ENCODE results near the gene SLC12A4.
"Not testable (repeated sequence)": the region's sequence is repeated elsewhere in the genome, so short reads cannot be mapped to it uniquely, and the experiment has no call there.

Gene SLC12A4

DNA sequence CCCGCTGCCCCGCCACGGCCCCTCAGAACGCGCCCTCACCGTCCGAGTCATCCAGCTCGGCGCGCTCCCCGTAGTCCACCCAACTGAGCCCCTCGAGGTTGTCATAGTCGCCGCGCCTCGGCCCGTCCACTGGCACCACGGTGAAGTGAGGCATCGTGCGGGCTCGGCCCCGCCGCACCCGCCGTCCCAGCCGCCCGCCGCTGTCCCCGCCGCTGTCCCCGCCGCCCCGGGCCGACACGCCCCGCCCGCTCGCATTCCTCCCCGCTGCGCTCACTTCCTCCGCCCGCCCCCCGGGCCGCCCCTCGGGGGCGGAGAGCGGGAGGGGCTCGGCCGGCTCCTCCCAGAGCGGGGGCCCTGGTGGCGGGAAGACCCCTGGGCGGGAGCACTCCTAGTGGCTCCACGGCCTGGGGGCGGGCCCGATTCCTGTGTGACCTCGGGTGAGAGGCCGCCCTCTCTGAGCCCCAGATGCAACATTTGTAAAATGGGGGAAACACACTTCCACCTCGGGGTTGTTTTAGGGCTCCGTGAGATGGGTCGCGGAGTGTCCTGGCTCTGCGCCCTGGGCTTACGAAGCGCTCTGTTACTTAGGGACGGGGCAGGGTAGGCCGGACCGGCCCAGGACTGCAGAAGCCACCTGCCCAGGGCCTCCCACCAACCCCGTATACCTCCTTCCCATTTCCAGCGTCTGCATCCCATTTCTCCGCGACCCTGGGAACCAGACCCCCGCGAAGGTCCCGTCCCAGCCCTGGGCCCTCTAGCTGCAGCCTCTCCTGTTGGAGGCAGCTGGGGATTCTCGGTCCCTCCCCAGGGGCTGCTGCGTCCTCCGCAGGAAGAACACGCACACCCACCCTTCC, at the start of gene SLC12A4:
Gene SLC12A4, minus strand, starts transcription at position 238 of the 854 bp plus-strand sequence. Its CDS starts 84 bp downstream, at position 154.
- DNase-seq (ENCODE audit: low read depth in 1 of 2, low spot score in 1 of 2) = peak; percentile 54 to 81

DNA sequence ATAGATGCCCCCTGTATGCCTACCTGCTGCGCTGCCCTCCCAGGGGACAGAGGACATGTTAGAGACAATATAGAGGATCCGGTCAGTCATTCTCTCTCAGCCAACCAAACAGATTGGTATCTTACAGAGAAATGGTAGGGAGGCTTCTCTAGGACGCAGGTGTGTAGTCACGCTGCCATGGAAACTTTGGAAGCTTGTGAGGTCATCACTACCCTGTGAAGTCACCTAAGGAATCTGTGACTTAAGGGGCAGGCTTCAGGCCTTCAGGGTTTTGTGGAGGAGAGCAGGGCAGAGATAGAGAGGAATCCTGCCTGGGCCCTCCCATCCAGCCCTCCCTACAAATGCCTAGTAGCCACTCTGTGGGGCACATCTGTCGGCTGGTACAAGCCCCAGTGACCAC, 47.2 kb upstream of the SLC12A4 start, which contains the start of gene DPEP2NB:
Gene DPEP2NB, minus strand, starts transcription at position 231 of the 400 bp plus-strand sequence. Its CDS starts 141 bp downstream, at position 90.
- DNase-seq (ENCODE audit: low read depth in 1 of 2, low spot score in 1 of 2) = no peak

DNA sequence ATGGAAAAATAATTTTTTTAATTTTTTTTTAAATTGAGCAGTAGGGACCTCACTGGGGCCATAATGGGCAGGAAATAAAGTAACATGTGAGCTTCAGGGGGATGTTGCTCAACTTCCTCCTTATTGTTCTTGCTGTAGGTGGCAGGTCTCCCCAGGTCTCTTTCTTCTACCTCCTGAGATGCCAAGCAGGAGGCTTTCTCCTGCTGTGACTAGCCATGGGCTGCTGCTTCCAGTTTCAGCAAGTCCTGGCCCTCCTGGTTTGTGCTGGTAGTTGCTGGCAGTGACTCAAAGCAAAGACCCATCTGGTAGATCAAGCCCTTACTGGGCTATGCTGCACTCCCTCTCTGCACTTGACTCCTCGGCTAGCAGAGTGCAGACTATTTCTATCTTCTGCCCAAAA, 45.0 kb upstream of the SLC12A4 start:
- DNase-seq (ENCODE audit: low read depth in 1 of 2, low spot score in 1 of 2) = no peak

DNA sequence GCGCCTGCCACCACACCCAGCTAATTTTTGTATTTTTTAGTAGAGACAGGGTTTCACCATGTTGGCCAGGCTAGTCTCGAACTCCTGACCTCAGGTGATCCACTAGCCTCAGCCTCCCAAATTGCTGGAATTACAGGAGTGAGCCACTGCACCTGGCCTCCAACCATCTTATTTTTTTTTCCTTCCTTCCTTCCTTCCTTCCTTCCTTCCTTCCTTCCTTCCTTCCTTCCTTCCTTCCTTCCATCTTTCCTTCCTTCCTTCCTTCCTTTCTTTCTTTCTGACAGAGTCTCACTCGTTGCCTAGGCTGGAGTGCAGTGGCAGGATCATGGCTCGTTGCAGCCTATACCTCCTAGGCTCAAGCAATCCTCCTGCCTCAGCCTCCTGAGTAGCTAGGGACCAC, 41.4 kb upstream of the SLC12A4 start:
- not testable (repeated sequence) for DNase-seq (ENCODE audit: low read depth in 1 of 2, low spot score in 1 of 2)

DNA sequence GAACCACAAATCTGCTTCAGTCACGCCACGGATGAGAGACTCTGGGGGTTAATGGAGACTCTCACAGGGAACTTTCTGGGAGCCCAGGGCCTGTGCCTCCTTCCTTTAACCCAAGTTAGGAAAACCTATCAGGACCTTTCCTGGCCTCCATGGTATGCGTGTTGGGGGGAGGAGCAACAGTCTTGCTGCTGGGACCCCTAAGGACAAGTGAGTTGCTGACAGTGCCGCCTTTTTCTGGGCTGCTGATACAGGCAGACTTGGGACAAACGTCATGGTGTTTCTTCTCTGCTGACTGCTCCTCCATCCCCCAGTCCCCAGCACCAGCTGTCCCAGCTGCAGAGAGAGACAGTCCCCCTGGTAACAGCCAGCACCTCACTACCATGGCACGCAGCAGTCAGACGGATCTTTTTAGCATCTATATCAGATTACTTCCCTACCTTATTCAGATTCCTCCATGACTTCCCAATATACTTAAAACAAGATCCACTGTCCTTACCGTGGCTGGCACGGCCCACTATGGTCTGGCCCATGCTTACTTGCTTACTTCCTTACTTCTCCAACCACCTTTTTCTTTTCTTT, 40.8 kb upstream of the SLC12A4 start:
- no peak for DNase-seq (ENCODE audit: low read depth in 1 of 2, low spot score in 1 of 2)

DNA sequence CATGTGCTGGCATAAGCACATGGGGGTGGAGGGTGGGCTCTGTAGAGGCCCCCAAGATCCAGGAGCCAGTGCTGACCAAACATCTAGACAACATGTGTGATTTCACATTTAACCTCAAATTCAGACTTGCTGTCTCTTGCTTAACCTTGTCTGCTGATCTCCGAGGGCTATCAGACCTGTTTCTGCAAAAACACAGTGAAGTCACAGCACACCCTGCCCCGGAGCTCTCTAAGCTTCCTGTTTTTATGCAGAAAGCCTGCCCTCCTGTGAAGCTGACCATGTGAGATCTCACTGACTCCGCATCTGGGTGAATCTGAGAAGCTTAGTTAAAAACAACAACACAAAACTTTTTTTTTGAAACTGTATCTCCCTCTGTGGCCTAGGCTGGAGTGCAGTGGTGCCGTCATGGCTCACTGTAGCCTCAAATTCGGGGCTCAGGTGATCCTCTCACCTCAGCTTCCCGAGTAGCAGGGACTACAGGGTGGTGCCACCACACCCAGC, 37.4 kb upstream of the SLC12A4 start:
- DNase-seq (ENCODE audit: low read depth in 1 of 2, low spot score in 1 of 2) = peak in 1 of 2 donors; percentile 25

DNA sequence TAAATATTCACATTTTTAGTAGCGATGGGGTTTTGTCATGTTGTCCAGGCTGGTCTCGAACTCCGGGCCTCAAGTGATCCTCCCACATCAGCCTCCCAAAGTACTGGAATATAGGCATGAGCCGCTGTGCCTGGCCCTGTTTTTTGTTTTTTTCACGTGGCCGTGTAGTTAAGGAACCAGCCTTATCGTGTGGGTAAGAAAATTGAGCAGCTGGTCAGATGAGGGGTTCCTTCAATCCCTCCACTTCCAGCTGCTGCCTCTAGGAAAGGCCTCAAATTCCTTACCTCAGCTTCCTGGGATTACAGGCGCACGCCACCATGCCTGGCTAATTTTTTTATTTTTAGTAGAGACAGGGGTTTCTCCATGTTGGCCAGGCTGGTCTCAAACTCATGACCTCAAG, 36.8 kb upstream of the SLC12A4 start:
- no peak for DNase-seq (ENCODE audit: low read depth in 1 of 2, low spot score in 1 of 2)

DNA sequence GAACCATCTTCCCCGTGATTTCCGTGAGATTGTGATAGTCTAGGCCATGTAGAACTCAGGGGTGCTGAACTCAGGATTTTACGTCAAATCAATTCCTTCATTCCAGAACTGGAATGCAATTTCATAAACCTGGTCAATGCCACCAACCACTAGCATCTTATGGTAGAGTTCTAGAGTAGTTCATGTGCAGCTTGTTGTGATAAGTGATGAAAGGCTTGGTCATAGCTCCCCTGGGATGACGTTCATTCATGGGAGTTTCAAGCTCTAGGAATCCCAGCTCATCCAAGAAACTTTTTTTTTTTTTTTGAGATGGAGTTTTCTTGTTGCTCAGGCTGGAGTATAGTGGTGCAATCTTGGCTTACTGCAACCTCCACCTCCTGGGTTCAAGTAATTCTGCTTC, 34.6 kb upstream of the SLC12A4 start:
- no peak for DNase-seq (ENCODE audit: low read depth in 1 of 2, low spot score in 1 of 2)

DNA sequence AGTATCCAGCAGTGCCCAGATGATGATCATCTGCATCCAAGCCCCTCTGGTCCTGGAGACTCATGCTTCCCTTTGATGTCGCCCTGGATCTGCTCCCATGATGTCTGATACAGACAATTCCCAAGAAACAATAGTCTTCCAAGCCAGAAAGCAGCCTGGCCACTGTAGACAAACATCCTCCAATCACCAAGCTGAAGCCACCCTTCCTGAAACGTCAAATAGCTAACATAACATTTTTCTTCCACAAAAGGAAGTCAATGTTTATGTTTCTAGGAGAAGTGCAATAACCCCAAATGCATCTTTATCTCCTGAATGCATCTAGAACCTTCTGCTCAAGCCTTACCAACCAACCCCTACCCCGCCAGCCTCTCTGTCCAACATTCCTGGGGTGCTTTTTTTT, 32.0 kb upstream of the SLC12A4 start:
- DNase-seq (ENCODE audit: low read depth in 1 of 2, low spot score in 1 of 2) = no peak

DNA sequence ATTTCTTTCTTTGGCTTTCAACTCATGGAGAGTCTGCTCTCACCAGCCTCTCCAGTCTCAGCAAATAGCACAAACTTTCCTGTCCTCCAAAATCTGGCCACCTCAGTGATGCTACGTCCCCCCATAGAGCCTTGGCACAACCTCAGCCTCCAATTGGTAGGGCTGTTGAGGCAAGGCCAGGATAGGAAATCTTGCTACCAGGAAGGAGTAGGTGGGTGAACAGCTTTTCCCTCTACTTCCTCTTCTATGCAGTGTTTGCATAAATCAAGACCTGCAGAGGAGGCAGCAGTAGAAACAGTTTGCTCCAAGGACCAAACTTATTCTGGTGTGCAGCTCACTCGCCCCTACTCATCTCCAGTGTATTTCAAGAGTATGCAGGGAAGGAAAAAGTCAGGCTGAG, 31.5 kb upstream of the SLC12A4 start:
- no peak for DNase-seq (ENCODE audit: low read depth in 1 of 2, low spot score in 1 of 2)

DNA sequence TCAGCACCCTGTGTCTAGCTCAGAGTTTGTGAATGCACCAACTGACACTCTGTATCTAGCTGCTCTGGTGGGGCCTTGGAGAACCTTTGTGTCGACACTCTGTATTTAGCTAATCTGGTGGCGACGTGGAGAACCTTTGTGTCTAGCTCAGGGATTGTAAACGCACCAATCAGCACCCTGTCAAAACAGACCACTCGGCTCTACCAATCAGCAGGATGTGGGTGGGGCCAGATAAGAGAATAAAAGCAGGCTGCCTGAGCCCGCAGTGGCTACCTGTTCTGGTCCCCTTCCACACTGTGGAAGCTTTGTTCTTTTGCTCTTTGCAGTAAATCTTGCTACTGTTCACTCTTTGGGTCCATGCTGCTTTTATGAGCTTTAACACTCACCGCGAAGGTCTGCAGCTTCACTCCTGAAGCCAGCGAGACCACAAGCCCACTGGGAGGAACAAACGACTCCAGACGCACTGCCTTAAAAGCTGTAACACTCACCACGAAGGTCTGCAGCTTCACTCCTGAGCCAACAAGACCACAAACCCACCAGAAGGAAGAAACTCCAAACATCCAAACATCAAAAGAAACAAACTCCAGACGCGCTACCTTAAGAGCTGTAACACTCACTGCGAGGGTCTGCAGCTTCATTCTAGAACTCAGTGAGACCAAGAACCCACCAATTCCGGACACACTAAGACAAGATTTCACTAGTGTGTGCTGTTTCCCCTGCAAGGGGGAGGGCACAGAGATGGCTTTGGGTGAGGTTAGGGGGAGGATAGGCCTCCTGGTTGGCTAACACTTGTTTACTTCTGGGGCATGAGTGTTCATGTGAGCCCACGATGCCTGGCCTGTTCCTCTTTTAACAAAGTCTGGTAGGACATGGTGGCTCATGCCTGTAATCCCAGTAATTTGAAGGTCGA, 30.6 kb upstream of the SLC12A4 start, which contains the start of gene DPEP2:
Gene DPEP2, minus strand, starts transcription at position 706 of the 910 bp plus-strand sequence. CDS start 6,272 bp downstream, outside the sequence.
- DNase-seq (ENCODE audit: low read depth in 1 of 2, low spot score in 1 of 2) = peak in 1 of 2 donors; percentile 23

DNA sequence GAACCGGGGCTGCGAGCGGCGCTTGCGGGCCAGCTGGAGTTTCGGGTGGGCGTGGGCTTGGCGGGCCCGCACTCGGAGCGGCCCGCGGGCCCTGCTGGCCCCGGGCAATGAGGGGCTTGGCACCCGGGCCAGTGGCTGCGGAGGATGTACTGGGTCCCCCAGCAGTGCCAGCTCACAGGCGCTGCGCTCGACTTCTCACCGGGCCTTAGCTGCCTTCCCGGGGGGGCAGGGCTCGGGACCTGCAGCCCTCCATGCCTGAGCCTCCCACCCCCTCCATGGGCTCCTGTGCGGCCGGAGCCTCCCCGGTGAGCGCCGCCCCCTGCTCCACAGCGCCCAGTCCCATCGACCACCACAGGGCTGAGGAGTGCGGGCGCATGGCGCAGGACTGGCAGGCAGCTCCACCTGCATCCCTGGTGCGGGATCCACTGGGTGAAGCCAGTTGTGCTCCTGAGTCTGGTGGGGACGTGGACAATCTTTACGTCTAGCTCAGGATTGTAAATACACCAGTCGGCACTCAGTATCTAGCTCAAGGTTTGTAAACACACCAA, 29.9 kb upstream of the SLC12A4 start:
- not testable (repeated sequence) for DNase-seq (ENCODE audit: low read depth in 1 of 2, low spot score in 1 of 2)

DNA sequence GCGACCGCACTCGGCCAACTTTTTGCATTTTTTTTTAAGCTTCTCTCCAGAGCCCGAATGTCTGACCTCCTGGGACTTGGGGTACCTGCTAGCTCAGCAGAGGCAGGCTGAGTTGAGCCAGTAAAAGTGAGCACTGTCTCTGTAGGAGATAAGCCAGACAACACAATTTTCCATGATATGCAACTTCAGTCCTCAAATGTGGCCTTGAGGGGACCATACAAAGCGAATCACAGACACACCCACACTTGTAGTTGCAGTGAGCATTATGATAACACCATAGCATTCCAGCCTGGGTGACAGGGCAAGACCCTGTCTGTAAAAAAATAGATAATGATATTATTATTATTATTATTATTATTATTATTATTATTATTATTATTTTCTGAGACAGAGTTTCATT, 28.2 kb upstream of the SLC12A4 start:
- DNase-seq (ENCODE audit: low read depth in 1 of 2, low spot score in 1 of 2) = no peak

DNA sequence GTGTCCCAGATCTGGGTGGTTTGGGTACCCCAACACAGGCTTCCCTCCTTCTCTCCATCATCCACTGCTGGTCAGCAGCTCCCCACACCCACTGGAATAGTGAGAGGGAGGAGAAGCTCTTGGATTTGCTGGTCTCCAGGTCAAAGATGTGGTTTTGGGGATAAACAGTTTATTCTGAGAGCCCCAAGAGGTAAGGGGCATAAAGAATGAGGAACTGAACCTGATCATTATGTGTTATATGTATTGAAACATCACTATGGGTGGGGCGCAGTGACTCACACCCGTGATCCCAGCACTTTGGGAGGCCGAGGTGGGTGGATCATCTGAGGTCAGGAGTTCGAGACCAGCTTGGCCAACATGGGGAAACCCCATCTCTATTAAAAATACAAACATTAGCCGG, 27.0 kb upstream of the SLC12A4 start:
- no peak for DNase-seq (ENCODE audit: low read depth in 1 of 2, low spot score in 1 of 2)

DNA sequence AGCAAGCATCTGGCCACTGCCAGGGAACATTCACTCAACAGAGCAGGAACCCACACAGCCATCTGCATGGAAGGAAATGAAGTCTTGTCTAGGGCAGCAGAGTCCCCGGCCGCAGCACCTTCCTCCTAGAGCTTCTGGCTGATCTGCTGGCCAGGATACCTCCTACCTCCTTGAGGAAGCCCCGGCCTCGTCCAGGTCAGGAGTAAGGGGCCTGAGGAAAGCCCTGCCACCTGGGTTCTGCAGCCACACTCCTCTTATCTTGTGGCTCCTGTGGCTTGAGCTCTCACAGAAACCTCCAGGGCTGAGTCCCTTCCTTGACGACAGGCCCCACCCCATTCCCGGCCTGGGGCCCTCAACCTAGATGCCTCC, 25.6 kb upstream of the SLC12A4 start:
- not testable (repeated sequence) for DNase-seq (ENCODE audit: low read depth in 1 of 2, low spot score in 1 of 2)

DNA sequence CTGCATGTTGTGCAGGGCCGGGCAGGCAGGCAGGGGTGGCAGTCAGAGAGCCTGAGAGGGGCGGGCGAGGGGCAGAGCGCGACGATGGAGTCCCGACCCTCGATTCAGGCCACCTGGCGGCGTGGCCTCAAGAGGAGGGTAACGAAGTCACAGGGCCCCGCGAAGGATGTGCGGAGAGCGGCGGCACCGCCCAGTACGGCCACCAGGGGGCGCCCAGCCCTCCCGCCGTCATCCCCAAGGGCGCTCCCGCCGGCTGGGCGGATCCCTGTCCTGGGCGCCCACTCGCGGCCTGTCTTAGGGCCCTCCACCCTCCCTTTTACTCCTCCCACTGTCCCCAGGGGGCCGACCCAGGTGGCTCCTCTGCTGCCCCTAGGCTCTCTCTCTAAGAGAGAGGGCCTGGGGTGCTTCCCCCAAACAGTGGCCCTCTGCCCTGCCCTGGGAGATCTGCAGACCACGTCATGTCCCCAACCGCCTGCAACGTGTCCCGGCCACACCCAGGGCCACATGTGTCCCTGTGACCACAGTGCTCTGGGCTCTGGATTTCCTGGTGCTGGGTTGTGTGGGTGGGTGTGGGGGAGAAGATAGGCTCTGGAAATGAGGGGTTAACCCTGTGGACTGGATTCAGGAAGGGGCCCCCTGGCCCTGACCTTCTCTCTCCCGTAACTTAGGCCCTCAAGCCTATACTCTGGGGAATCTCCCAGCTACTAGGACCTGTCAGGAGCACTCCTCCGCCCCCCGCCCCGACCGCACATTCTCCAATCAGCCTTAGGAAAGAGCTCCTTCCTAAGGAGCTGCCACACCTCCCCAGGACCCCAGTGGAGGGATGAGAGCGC, 25.0 kb upstream of the SLC12A4 start:
- peak; percentile 73 to 79 for DNase-seq (ENCODE audit: low read depth in 1 of 2, low spot score in 1 of 2)

DNA sequence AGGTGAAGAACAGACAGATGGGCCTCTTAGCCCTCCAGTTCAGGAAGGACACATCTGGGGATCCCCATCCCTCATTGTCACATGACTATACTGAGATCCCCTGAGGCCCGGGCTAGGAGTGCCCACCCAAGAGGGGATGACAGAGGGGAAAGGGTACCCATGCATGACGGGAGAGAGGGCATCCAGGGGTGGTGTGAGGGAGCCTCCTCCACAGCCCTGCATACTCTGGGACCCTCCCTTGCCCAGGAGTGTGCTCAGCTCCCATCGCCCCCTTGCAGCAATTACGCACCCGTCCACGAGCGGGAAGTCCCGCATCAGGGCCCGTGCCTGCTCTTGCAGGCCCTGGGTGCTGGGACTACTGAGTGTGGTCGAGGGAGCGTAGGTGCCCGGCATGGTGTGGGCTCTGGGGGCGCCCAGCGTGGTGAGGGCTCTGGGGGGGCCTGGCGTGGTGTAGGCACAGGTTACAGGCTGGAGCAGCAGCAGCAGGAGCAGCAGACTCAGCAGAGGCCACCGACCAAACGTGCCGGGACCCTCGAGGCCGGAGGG, 24.3 kb upstream of the SLC12A4 start:
- no peak for DNase-seq (ENCODE audit: low read depth in 1 of 2, low spot score in 1 of 2)

DNA sequence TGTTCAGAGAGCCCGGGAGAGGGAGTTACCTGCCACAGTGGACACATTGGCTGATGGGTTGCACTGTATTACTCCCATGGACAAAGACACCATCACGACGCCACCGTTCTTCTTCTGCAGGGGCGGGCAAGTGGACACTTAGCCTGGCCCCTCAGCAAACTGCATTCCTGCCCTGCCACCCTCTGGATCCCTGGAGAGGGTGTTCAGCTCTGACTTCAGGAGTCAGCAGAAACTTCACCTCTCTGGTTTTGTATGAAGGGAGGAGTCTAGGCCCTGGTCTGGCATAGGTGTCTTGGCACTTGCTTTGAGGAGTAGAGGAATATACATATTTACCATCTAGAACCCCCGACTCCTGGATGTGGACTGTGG, 21.6 kb upstream of the SLC12A4 start:
- no peak for DNase-seq (ENCODE audit: low read depth in 1 of 2, low spot score in 1 of 2)

DNA sequence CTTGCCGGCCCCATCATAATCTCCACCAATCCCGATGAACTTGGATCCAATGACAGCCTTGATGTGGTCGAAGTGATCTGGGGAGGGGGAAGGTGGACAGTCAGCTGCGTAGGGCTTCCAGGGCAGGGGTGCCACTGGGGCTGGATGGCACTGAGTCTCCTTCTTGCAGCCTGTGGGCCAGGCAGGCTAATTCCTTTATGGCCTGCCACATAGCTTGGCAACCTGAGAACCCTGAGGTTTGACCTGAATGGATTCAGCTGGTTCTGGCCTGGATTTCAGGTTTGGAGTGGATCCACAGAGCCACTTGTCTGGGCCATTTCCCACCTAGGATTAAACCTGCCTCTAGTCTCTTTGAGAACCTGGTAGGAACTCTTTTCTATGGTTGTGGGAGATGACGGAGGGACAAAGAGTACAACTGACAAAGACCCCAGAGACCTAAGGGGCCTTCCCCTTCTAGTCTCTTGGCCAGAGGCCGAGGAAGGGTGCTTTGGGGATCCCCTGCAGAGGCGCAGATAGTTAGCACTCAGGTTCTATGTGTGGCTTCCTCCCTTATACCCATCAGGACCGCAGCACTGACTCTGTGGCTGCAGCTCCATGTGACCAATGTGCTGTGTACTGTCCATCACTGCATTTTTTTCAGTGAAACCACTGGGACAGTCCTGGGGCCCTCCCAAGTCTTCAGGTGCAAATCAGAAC, 21.0 kb upstream of the SLC12A4 start:
- DNase-seq (ENCODE audit: low read depth in 1 of 2, low spot score in 1 of 2) = no peak
